ENCODE results near the gene LRRC23. TPM values are rescaled to one million over a fixed set of nuclear protein-coding genes. Genes with fewer than 3 reads are reported as not detected.

Gene LRRC23
- total RNA-seq, 1 experiment from 2014 or later = 5.1 TPM

- Histone ChIP-seq H3K4me1 (ENCODE audit: insufficient read depth, low read length) (peaks cover 14% of the 10 kb centered on the region), H3K27ac (ENCODE audit: low read length) (no peak overlapping the region), H4K20me1 (ENCODE audit: low read length) (no peaks in the 10 kb centered on the region), H3F3A (ENCODE audit: low read length, unreplicated experiment) (peaks cover 4% of the 10 kb centered on the region), H3K27me3 (ENCODE audit: low read length) (no peaks in the 10 kb centered on the region), H3K4me2 (ENCODE audit: low read length) (no peak overlapping the region), H3K9me3 (ENCODE audit: low read length) (no peaks in the 10 kb centered on the region), H2AFZ (ENCODE audit: low read length) (0 out of 2 replicates have a peak overlapping the region, but pooled peaks have one; percentile 84), H3K9ac (ENCODE audit: low read length) (no peak overlapping the region), H3K9me2 (replicated peaks; ENCODE audit: low read length) (no peaks in the 10 kb centered on the region), H3K4me3 (ENCODE audit: low read length) (no peak overlapping the region), H3K79me2 (ENCODE audit: low read length) (no peaks in the 10 kb centered on the region), H3K36me3 (ENCODE audit: low read depth, low read length) (peaks cover 11% of the 10 kb centered on the region)
- CTCF ChIA-PET = interaction anchor here (1.5 to 2.5 kb wide), 2 partner anchors 14 to 17 kb away, joined by 6 to 10 read pairs; partner anchors contain the start of genes C12orf57 and RNU7-1
- intact Hi-C loops (cut with micrococcal nuclease) = no loop called here
- TF ChIP-seq EZH2phosphoT487 (IDR thresholded peaks at IDR 0.05; ENCODE audit: borderline replicate concordance, low read length) = no peak
- no peak for TF ChIP-seq EZH2 (IDR thresholded peaks at IDR 0.05; ENCODE audit: low read length, unreplicated experiment)
- TF ChIP-seq CTCF (conservative IDR thresholded peaks at IDR 0.05; ENCODE audit: low read depth, low read length) = no peak
- ATAC-seq = peak; percentile 25
- no peak for DNase-seq
- POLR2A ChIA-PET (ENCODE audit: unreplicated experiment) = no interaction called here
- BruUV-seq (replicated peaks) = no TSS peak
Measured at GRCh38 chr12:6960593-6961277, 56.1 kb downstream of the LRRC23 start.

- H3K4me1 ChIP-seq (ENCODE audit: insufficient read depth, low read length) = peaks cover 14% of the 10 kb centered on the region
- no TSS peak for BruUV-seq (replicated peaks)
- peak; percentile 23 for ATAC-seq
Measured at GRCh38 chr12:6961278-6961694, 56.7 kb downstream of the LRRC23 start.

More at GRCh38 chr12:6961278-6961694, 56.7 kb downstream of the LRRC23 start:
- Histone ChIP-seq H3K9ac (ENCODE audit: low read length) (peak overlapping the region; percentile 55), H3F3A (ENCODE audit: low read length, unreplicated experiment) (peaks cover 4% of the 10 kb centered on the region), H4K20me1 (ENCODE audit: low read length) (no peaks in the 10 kb centered on the region), H2AFZ (ENCODE audit: low read length) (peak overlapping the region; percentile 84), H3K27ac (ENCODE audit: low read length) (peak overlapping the region; percentile 70), H3K4me2 (ENCODE audit: low read length) (peak overlapping the region; percentile 36; the same call in 1 of the 2 replicates), H3K27me3 (ENCODE audit: low read length) (no peaks in the 10 kb centered on the region), H3K9me2 (replicated peaks; ENCODE audit: low read length) (no peaks in the 10 kb centered on the region), H3K79me2 (ENCODE audit: low read length) (no peaks in the 10 kb centered on the region), H3K9me3 (ENCODE audit: low read length) (no peaks in the 10 kb centered on the region), H3K4me3 (ENCODE audit: low read length) (no peak overlapping the region), H3K36me3 (ENCODE audit: low read depth, low read length) (peaks cover 15% of the 10 kb centered on the region)
- intact Hi-C loops (cut with micrococcal nuclease) = no loop called here
- CTCF ChIA-PET = interaction anchor here (1.5 to 2.5 kb wide), 2 partner anchors 15 to 17 kb away, joined by 6 to 10 read pairs; partner anchors contain the start of genes C12orf57 and RNU7-1
- TF ChIP-seq CTCF (conservative IDR thresholded peaks at IDR 0.05; ENCODE audit: low read depth, low read length) = no peak
- TF ChIP-seq EZH2phosphoT487 (IDR thresholded peaks at IDR 0.05; ENCODE audit: borderline replicate concordance, low read length) = no peak
- no peak for TF ChIP-seq EZH2 (IDR thresholded peaks at IDR 0.05; ENCODE audit: low read length, unreplicated experiment)
- no peak for DNase-seq
- POLR2A ChIA-PET (ENCODE audit: unreplicated experiment) = interaction anchor here (0.5 kb wide), 1 partner anchor 747 kb away, joined by 3 read pairs; no protein-coding TSS in a partner anchor

All from PC-3 (cell line).